Skin epidermis (tissue), 12 donors: ENCODE data around the gene TTYH3.
"Not testable (repeated sequence)": the region's sequence is repeated elsewhere in the genome, so short reads cannot be mapped to it uniquely, and the experiment has no call there.

Source experiments
- H3K27ac ChIP-seq, 21 experiments: fragments of 200-600 bp; sonication (generic) in 11 of 21; one replicate each; pipeline ENCODE4 v1.5.0; 2020; ENCODE audit warnings: mild to moderate bottlenecking in 3 of 21, inconsistent platforms in 2 of 21, moderate library complexity in 2 of 21
- H3K4me3 ChIP-seq, 7 experiments: fragments of 200-600 bp; sonication (generic) in 2 of 7; one replicate each; pipeline ENCODE4 v1.5.0; 2020; ENCODE audit warnings: inconsistent platforms in 2 of 7, mild to moderate bottlenecking in 2 of 7, moderate library complexity in 1 of 7

TTYH3 gene

GRCh38 chr7:2631946-2632732 lies at the start of gene TTYH3:
Gene TTYH3 (plus strand): TSS chr7:2631986. CDS start chr7:2632156, 170 bp downstream.
- peak within 1 kb of the TSS; percentile 3 to 96 (median 89) for H3K27ac ChIP-seq
- peak within 1 kb of the TSS; percentile 62 to 89 (median 82) for H3K4me3 ChIP-seq

GRCh38 chr7:2582006-2582735 lies 49.6 kb upstream of the TTYH3 start:
- no peak overlapping the region for H3K4me3 ChIP-seq
- H3K27ac ChIP-seq: no peak overlapping the region

- Histone ChIP-seq H3K27ac (no peak overlapping the region), H3K4me3 (no peak overlapping the region)
Observed at GRCh38 chr7:2583798-2584580, 47.8 kb upstream of the TTYH3 start.

GRCh38 chr7:2585446-2585845 lies 46.3 kb upstream of the TTYH3 start:
- H3K4me3 ChIP-seq: no peak overlapping the region
- no peak overlapping the region for H3K27ac ChIP-seq

GRCh38 chr7:2586326-2587020 lies 45.3 kb upstream of the TTYH3 start:
- Histone ChIP-seq H3K4me3 (no peak overlapping the region), H3K27ac (no peak overlapping the region)

- H3K27ac ChIP-seq: no peak overlapping the region
- no peak overlapping the region for H3K4me3 ChIP-seq
Observed at GRCh38 chr7:2587134-2587533, 44.7 kb upstream of the TTYH3 start.

GRCh38 chr7:2587778-2588177 lies 44.0 kb upstream of the TTYH3 start:
- no peak overlapping the region for H3K27ac ChIP-seq
- no peak overlapping the region for H3K4me3 ChIP-seq

GRCh38 chr7:2589341-2589740 lies 42.4 kb upstream of the TTYH3 start:
- H3K4me3 ChIP-seq: no peak overlapping the region
- no peak overlapping the region for H3K27ac ChIP-seq

- not testable (repeated sequence) for H3K4me3 ChIP-seq, H3K27ac ChIP-seq
Observed at GRCh38 chr7:2589941-2590340, 41.8 kb upstream of the TTYH3 start.

GRCh38 chr7:2592375-2592865 lies 39.4 kb upstream of the TTYH3 start:
- H3K27ac ChIP-seq: no peak overlapping the region
- H3K4me3 ChIP-seq: no peak overlapping the region

GRCh38 chr7:2593036-2593727 lies 38.6 kb upstream of the TTYH3 start:
- no peak overlapping the region for H3K27ac ChIP-seq

GRCh38 chr7:2594599-2594998 lies 37.2 kb upstream of the TTYH3 start:
- Histone ChIP-seq H3K4me3 (no peak overlapping the region), H3K27ac (no peak overlapping the region)

More at GRCh38 chr7:2593036-2593727, 38.6 kb upstream of the TTYH3 start:
- no peak overlapping the region for H3K4me3 ChIP-seq

GRCh38 chr7:2595258-2595860 lies 36.4 kb upstream of the TTYH3 start:
- Histone ChIP-seq H3K4me3 (no peak overlapping the region), H3K27ac (no peak overlapping the region)

- no peak overlapping the region for H3K27ac ChIP-seq
Observed at GRCh38 chr7:2596464-2597272, 35.1 kb upstream of the TTYH3 start.

GRCh38 chr7:2597273-2597640 lies 34.5 kb upstream of the TTYH3 start:
- Histone ChIP-seq H3K4me3 (no peak overlapping the region), H3K27ac (no peak overlapping the region)

More at GRCh38 chr7:2596464-2597272, 35.1 kb upstream of the TTYH3 start:
- no peak overlapping the region for H3K4me3 ChIP-seq

GRCh38 chr7:2598154-2598823 lies 33.5 kb upstream of the TTYH3 start:
- no peak overlapping the region for H3K27ac ChIP-seq
- H3K4me3 ChIP-seq: no peak overlapping the region

GRCh38 chr7:2601065-2601464 lies 30.7 kb upstream of the TTYH3 start:
- no peak overlapping the region for H3K4me3 ChIP-seq
- H3K27ac ChIP-seq: no peak overlapping the region
